Stimulated activated CD8-positive, alpha-beta memory T cell treated with anti-CD3 and anti-CD28 coated beads, Interleukin-12 subunit alpha, Interleukin-12 subunit beta, amount 100 ng/mL, for 24 hours (primary cell): ENCODE measurements around the gene LMF1.
"Not testable (repeated sequence)": the region's sequence is repeated elsewhere in the genome, so short reads cannot be mapped to it uniquely, and the experiment has no call there.

Experiments used
- DNase-seq: peaks from one replicate; pipeline ENCODE4 v3.0.0-alpha.2; 2020; ENCODE audit errors: extremely low read depth

LMF1 gene

DNA sequence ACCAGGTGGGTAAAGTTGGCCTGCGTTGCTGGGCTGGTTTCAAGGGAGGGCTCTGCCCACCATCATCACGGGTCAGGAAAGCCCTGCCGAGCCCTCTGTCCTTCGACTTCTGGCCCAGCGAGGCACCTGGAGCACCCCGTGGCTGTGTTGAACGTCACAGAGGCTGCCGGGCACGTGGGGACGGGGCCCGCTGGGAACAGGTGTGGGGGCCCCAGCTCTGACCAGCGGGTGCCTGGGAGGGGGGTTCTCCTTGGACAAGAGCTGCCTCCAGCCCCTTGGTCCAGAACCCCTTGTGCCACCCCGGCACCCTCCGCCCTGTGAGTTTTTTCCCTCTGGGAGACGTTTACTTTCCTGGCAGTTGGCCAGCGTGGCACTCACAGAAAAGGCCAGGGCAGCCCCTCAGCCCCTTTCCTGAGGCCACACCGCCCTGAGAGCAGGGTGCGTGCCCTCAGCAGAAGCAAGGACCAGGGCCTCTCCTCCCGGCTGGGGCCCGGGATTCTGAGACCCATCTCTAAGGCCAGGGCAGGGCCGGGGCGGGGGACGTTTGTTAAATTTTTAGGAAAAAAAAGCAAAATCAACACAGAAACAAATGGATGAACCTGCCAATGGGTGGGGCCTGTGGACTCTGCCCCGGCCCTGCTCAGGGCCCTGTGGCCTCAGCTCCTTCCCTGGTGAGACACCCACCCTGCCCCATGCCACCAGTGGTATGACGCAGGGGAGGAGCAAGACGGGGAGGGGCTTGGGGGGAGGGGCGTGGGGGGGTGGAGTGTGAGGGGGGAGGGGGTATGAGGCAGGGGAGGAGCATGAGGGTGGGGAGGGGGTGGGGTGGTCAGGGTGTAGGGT lies 139.0 kb downstream of the LMF1 start:
- DNase-seq = no peak

DNA sequence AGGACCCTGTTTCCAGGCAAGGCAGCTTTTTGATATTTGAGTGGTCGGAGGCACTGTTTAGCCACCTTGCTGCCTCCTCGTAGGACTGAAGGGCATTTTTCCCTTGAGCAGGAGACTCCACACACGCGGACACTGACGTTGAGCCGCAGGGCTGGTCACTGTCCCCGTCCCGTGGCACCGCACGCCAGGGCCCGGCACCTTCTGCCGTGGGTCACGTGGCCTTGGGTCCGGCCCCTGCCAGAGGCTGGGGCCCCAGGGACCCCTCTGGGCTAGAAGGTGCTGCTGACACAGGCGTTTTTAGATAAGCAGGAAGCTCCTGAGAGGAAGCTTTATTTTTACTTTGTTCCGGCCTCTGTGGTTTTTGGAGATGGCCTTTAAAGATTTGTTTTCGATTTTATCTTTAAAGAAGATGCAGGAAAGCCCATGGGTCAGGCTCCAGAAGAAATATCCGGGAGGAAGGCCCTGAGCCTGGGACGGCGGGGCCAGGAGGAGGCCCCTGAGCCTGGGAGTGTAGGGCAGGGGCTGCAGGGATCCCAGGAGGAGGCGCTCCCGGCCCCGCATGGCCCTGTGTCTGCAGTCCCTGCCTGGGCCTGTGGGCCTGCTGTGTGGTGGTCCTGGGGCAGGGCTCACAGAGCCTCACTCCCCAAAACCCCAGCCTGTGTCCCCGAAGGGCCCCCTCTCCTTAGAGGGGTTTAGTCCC lies 139.8 kb downstream of the LMF1 start:
- DNase-seq = no peak

DNA sequence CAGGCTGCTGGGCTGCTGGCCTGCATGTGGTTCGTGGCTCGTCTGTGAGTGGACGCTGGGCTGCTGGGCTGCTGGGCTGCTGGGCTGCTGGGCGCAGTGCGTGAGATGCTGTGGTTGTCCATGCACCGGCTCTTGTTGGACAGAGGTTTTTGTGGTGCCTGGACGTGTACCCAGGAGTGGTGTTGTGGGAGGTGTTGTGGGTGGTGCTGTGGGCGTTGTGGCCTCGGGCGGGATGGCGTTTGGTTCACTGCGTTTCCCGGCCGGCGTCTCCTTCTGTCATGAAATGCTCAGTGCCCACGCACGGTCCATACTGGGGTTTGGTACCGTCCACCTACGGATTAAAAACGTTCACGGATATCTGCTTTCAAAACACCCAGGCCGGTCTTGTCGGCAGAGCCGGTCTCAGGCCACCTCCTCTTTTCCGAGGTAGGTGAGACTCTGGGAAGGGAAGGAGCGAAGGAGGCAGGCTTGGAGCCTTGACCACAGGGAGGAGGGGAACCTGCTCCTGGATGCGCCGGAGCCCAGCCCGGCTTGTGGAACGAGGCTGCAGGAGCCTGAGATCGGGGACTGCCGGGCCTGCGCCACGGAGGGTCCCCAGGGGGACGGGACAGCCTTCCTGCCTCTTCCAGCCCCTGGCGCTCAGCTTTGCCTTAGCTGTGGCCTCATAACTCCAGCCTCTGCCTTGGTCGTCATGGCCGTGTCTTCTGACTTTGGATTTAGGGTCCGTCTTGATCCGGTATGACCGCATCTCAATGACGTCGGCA lies 140.5 kb downstream of the LMF1 start:
- DNase-seq = no peak

DNA sequence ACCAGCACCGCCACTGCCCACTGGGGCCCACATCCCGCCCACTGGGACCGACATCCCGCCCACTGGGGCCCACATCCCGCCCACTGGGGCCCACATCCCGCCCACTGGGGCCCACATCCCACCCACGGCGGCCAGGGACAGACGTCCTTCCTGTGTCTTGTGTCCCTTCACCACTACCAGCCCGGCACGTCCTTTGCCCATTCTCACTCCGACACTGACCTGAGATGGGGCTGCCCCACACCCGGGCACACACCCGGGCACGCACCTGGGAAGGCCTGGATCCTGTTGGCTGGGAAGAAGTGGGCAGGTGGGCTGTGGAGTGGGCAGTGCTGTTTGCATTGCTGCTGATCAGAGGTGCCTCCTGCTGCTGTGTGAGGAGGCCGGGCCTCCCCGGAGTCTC lies 141.9 kb downstream of the LMF1 start:
- DNase-seq = no peak

DNA sequence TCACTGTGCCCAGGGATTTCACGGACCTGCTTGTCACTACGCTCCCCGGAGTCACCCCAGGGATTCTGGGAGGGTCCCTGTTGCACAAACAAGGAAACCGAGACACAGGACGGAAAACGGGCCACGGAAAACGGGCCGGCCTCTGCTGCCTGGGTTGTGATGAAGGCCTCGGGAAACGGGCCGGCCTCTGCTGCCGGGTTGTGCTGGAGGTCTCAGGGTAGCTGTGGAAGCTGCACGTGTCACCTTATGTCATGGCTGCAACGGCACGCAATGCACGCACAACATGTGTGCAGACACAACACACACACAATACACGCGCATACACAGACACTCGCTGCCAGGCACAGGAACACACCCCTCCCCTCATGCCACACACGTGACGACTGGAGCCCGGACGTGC lies 143.3 kb downstream of the LMF1 start:
- DNase-seq = no peak

DNA sequence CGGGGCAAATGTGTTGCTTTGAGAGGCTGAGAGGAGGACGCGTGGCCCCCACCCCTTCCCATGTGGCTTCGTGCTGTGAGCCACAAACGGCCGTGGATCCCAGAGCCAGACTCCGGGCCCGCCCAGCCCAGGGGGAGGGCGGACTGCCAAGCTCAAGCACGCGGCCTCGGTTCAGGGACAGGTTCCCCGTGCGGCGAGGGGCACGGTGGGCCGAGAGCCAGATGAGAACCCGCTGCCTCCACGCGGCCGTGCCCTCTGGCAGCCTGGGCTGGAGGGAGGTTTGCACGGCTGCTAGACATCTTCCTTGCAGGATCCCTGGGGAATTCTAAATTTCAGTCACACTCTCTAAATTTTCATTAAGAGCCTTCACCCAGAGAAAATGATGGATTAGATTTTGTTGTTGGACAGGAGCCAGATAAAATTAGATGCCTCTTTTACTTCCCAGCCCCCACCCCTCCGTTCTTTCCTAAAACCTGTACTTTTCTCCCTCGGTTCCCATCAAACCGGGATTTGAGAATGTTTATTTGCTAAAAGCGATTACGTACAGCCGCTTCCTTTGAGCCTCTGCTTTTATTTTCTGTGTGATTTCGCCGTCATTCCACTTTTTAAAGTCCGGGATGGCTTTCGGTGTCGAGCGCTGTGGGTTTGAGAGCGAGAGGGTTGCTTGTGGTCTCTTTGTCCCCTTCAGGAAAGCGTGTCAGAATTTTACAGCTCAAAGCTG lies 145.3 kb downstream of the LMF1 start:
- DNase-seq = no peak

DNA sequence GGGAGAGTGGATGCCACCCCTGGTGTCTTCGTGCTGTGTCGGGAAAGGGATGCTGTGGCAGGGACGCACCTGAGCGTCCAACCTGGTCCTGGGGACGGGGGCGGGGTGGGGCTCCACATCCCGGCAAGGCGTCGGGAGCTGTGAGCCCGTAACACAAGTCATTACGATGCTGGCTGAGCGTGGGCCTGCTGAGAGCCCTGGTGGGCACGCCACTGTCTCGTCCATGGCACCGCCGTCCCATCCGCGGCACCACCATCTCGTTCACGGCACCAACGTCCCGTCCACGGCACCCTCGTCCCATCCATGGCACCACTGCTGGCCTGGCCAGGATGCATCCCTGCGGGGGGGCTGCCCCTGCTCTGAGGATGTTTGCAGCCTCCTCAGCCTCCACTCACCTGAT lies 146.2 kb downstream of the LMF1 start:
- no peak for DNase-seq

DNA sequence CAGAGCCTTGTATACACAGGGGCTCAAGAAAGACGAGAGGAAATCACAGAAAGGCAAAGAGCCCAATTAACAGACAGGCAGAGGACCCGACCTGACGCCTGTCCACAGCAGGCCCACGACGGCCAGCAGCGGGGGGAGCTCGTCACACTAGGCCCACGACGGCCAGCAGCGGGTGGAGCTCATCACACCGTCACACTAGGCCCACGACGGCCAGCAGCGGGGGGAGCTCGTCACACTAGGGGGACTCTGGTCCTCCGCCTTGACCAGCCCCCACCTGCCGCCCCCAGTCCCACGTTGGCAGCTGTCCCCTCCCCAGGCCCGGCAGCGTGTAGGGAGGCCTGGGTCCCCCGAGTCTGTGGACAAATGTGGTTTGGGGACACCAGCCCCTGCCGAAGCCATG lies 146.6 kb downstream of the LMF1 start:
- DNase-seq = no peak

DNA sequence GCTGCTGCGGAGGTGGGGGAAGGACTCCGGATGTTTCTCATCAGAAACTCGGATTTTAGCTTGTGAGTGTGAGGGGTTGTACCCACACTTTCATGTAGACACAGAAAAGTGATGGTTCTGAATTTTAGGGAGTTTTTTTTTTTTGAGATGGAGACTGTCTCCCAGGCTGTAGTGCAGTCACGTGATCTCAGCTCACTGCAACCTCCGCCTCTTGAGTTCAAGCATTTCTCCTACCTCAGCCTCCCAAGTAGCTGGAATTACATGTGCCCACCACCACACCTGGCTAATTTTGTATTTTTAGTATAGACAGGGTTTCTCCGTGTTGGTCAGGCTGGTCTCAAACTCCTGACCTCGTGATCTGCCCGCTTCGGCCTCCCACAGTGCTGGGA lies 147.9 kb downstream of the LMF1 start:
- DNase-seq = no peak

DNA sequence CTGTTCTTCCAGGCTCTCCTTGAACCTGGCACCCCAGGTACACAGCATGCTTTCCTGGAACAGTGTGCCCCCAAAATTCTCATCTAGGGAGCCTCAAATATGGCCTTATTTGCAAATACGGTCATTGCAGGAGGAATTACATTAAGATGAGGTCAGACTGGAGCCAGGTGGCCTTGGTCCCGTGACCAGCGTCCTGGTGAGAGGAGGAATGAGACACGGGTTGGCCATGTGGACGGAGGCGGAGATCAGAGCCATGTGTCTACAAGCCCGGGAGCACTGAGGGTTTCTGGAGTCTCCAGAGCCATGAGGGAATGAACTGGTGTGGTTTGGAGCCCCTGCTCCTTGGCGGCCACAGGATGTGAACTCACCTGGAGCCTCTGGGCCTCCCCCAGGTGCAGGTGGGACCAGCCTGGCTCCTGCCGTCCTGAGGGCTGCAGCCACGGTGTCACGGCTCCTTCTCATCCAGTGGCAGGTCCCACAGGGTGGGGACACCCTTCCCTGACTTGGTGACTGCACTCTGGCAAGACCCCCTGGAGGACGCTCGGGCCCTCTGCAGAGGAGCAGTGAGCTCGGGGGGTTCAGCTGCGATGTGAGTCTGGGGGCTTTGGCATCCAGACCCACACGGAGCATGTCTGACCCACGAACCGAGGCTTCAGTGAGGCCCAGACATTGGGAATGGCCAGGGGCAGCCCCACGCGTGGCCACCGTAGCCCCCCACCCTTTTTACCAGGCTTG lies 148.4 kb downstream of the LMF1 start:
- no peak for DNase-seq

DNA sequence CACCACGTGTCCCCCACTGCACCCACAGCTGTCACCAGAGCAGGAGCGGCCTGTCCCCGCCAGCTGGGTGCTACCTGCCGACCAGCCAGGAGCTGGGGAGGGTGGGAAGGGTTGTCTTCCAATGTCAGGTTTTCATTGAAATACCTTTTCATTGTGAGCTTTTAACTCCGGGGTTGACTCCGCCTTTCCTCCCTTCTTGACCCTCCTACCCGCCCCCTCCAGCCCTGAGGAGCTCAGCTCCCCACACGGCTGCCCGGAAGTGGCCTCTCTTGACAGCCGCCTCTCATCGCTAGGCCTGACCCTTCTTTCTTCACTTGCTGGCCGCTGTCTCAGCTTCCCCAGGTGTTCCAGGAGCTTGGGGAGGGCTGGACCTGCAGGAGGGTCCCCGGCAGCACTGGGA lies 149.0 kb downstream of the LMF1 start:
- no peak for DNase-seq

DNA sequence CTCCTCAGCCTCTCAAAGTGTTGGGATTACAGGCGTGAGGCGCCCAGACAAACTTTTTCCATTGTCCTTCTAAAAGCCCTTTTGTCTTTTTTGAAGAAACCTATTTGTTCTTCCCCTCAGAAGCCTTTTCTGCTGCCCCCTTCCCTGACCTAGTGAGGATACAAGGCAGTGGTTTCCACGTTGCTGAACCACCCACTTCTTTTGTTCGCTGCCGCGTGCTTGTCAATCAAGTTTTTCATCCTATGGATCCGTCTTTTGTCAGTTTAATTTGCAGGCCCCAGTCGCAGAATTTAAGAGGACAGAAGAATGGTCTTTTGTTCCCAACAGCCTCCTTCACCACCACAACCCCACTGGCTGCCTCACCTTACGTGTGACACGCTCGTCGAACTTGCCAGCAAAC lies 150.0 kb downstream of the LMF1 start:
- no peak for DNase-seq

DNA sequence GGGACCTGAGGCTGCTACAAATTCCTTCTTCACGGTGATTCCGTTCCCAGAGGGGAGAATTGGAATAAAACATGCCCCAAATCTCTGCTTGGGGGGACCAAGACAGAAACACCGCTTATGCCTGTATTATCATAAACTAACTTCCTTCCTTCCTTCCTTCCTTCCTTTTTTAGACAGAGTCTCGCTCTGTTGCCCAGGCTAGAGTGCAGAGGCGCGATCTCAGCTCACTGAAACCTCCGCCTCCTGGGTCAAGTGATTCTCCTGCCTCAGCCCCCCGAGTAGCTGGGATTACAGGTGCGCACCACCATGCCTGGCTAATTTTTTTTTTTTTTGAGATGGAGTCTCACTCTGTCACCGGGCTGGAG lies 150.8 kb downstream of the LMF1 start:
- DNase-seq = not testable (repeated sequence)

DNA sequence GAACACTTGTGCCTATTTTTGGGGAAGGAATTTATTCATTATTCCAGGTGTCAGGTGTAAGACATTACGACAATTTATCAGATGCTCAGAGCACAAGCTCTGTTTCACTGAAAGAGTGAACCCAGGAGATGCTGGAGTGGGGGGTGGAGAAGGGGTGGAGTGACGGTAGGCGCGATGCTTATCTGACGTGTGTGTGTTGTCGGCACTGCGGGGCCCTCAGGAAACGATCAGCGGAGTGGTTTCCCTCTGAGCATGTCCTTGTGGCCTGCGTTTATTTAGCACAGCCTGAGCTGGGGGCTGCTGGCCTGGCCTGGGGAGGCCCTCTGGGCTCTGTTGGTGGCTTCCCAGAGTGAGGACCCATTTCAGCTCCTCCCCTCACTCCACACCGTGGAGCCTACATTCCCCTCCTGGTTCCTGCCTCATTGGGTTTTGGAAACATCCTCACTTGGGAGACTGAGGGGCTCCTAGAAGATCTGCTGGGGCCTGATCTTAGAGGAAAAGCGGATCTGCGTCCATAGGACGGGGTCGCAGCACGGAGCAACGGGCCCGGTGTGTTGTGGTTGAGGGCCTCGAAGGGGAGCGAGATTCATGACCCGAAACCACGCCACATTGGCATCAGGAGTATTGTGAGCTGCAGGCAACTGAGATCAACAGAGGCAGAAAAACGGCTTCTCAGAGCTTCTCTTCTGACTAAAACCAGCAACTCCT lies 151.3 kb downstream of the LMF1 start:
- no peak for DNase-seq

DNA sequence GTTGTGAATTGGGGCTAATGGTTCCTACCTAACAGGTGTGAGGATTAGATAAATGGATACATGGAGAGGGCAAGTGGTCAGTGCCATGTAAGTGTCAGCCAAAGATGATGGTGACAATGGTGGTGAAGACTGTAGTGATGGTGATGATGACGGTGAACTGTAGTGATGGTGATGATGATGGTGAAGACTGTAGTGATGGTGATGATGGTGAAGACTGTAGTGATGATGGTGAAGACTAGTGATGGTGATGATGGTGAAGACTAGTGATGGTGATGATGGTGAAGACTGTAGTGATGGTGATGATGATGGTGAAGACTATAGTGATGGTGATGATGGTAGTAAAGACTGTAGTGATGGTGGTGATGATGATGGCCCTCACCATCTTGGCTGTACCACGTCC lies 152.2 kb downstream of the LMF1 start:
- no peak for DNase-seq

DNA sequence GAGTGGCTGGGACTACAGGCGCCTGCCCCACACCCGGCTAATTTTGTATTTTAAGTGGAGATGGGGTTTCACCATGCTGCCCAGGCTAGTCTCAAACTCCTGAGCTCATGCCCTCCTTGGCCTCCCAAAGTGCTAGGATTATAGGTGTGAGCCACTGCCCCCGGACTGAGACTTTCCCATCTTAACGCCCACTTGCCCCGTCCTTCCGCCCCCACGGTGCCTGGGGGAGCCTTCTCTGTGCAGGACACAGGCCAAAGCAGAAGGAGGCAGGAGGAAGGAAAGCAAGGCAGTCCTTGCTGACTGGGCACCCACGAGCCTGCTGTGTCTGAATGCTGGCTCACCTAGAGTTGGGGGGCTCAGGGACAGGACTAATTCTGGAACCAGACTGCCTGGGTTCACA lies 152.7 kb downstream of the LMF1 start:
- DNase-seq = no peak

DNA sequence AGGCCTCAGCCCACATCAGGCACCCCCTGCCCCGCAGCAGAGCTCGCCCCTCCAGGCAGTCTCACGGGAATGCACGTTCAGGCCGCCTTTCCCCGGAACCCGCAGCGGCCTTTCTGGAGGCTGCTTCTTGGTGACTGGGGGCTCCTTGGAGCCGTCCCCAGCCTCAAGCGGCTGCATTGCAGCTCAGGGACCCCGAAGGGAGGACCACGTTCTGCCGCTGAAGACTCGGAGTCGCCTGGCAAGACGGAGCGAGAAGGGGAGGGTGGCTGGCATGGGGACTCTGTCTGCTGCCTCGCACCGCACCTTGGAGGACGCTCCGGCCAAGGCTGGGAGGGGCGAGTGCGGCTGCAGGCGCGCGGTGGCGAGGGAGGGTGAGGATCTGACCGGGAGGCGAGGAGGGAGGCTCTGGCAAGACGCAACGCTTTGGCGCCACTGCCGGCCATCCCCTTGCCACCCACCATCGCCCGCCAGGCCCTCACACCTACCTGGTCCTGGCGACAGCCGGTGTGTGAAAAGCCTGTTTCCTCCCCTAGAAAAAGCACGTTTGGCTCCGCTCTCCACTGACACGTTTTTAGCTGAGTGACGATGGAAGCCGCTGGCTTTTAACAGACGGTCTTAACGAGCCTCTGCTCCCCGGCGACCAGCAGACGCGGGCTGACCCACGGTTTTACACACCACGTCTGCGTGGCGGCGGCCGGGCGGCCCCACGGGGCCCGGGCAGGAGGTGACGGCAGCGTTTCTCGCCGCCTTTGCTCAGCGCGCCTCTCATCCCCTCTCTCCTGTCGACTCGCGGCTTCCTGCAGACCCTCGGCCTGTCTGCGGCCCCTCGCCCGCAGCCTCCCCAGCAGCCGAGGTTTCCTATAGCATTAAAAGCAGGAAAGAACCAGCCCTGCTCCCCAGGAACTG lies 153.5 kb downstream of the LMF1 start:
- DNase-seq = no peak

DNA sequence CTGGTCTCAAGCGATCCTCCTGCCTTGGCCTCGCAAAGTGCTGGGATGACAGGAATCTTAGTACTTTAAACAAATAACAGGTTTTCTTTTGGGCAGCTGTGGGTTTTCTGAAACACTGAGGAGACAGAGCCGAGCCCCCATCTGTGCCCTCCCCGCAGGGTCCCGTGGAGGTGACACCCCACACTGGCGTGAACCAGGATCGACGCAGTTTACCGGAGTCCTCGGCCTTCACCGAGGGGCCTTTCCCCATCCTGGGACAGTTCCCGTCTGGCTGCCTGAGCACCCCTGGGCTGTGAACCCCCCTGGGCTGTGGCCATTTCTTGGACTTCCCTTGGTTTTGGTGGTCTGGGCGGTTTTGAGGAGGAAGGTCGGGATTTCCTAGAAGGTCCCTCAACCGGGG lies 154.9 kb downstream of the LMF1 start:
- no peak for DNase-seq

DNA sequence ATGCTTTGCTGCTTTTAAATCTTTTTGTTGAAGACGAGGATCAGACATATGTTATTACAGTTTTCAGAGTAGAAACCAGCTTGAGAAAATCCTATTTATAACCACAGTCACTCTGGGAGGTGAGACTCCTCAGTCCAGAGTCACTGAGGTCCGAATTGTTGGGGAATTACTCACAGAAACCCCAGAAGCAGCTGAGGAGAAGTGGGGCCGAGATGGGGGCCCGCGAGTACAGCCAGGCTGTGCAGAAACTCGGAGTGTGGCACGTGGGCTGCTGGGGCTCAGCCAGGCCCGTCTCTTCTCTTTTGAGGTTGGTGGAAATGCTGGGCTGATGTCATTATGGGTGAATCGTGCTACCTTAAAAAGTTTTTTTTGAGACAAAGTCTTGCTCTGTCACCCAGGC lies 155.8 kb downstream of the LMF1 start:
- DNase-seq = no peak

DNA sequence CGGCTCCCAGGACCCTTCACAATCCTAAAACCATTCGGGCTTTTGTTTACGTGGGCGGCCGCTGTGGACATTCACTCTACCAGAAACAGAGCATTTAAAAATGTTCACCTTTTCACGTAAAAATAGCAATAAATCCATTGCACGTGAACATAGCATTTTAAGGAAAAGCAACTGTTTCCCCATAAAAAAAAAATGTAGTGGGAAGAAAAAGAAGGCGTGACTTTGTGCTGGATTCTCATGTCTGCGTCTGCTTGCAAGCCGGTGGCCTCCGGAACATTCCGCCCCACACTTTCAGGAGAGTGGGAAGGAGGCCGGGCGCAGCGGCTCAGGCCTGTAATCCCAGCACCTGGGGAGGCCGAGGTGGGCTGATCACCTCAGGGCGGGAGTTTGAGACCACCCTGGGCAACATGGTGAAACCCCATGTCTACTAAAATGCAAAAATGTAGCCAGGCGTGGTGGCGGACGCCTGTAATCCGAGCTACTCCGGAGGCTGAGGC lies 156.8 kb downstream of the LMF1 start:
- no peak for DNase-seq
